ENCODE data around the gene MCF2L2. TPM values are rescaled to one million over a fixed set of nuclear protein-coding genes. Genes with fewer than 3 reads are reported as not detected.

Gene MCF2L2
- total RNA-seq, 1 donor from 2014 or later = 0.53 TPM

- no peak for DNase-seq (ENCODE audit: low read depth, low spot score)
Measured at GRCh38 chr3:183212096-183212495, 216.3 kb downstream of the MCF2L2 start.

DNA sequence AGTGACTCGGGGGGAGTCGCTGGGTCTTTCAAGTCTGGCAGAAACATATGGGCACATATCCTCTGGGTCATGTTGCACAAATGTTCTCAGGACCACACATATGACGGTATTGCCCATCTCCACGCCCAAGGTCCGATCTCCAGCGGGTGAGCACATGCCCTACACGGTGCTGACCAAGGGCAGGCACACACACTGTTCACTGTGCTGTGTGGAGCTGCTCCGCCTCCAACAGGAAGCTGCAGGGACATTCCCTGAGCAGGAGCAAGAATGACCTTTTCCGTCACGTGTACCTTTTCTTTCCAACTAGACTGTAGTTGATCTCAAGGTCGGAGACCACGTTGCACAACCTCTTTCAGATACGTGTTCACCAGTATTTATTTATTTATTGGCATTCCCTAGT lies 217.1 kb downstream of the MCF2L2 start:
- DNase-seq (ENCODE audit: low read depth, low spot score) = no peak

DNA sequence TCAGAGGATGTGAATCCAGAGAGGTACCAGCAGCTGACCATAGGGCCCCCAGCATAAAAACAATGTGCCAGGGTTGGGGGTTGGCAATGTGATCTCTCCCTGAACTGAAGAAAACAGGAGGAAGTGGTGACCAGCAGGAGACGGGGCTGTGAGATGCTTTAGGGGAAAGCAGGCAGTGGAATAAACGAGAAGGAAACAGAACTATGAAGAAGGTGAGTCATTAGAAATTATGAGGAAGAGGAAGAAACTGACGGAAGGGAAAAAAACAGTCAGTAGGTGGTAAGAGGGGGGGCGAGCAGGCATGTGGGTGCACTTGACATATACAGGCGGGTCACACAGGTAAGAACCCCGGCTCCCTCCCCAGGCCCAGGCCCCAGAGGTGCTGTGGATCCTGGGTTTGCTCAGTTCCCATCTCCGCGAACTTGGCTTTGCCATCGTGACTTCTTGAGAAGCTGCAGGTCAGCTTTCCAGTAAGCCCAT lies 217.5 kb downstream of the MCF2L2 start:
- DNase-seq (ENCODE audit: low read depth, low spot score) = no peak

DNA sequence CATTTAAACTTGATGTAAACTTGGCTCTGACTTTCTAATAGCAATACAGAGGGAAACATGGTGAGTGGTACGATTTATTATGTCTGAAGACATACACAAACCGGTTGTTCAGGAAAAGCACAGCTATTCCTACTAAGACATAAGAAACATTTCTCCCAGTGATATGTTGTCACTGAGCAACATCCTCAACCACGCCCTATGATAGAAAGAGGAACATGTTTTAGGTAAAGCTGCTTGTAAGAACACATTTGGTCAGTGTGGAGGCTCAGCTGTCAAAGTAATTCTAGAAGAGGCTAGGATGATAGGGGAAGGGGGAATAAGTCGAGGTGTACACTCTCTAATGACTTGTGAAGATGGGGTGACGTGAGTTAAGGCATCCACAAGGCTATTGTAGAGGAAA lies 218.1 kb downstream of the MCF2L2 start:
- no peak for DNase-seq (ENCODE audit: low read depth, low spot score)

DNA sequence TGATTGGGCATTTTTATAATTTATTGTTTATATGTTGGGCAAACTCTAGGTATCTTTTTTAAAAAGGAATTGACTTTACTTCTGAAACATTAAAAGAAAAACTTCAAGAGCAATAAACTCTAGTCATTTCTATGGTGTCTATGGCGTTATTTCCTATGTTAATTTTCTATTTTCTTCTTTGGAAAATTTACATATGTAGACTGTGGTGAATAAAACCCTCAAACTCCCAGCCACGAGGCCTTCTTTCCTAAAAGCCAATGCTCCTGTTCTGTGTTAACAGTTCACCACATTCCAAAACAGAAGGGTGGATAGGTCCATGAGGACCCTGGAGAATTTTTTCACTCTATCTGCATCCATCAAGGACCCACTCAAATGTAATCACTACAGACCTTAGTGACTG lies 219.6 kb downstream of the MCF2L2 start:
- DNase-seq (ENCODE audit: low read depth, low spot score) = no peak

- no peak for DNase-seq (ENCODE audit: low read depth, low spot score)
Measured at GRCh38 chr3:183208260-183208659, 220.2 kb downstream of the MCF2L2 start.

GRCh38 chr3:183203670-183204069 lies 224.7 kb downstream of the MCF2L2 start:
- DNase-seq (ENCODE audit: low read depth, low spot score) = no peak

GRCh38 chr3:183202004-183202722 lies 226.3 kb downstream of the MCF2L2 start:
- no peak for DNase-seq (ENCODE audit: low read depth, low spot score)

GRCh38 chr3:183198939-183199338 lies 229.5 kb downstream of the MCF2L2 start:
- no peak for DNase-seq (ENCODE audit: low read depth, low spot score)

GRCh38 chr3:183197734-183198133 lies 230.7 kb downstream of the MCF2L2 start:
- no peak for DNase-seq (ENCODE audit: low read depth, low spot score)

DNA sequence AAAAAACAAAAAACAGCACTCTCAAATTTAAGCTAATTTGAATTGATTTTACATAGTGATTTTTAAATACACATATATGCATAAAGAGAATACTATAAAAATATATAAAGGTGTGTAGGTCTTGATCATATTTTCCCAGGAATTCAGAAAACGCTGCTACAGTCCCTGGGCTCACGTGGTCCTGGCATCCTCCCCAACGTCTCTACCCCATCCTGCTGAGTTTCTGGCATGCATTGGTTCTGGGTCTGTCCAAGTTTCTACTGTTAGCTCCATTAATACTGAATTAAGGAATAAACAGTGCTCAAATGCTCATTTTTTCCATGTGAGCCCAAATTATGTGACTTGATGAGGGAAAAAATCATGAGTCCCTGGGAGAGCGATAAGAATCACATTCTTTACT lies 233.2 kb downstream of the MCF2L2 start:
- DNase-seq (ENCODE audit: low read depth, low spot score) = no peak

DNA sequence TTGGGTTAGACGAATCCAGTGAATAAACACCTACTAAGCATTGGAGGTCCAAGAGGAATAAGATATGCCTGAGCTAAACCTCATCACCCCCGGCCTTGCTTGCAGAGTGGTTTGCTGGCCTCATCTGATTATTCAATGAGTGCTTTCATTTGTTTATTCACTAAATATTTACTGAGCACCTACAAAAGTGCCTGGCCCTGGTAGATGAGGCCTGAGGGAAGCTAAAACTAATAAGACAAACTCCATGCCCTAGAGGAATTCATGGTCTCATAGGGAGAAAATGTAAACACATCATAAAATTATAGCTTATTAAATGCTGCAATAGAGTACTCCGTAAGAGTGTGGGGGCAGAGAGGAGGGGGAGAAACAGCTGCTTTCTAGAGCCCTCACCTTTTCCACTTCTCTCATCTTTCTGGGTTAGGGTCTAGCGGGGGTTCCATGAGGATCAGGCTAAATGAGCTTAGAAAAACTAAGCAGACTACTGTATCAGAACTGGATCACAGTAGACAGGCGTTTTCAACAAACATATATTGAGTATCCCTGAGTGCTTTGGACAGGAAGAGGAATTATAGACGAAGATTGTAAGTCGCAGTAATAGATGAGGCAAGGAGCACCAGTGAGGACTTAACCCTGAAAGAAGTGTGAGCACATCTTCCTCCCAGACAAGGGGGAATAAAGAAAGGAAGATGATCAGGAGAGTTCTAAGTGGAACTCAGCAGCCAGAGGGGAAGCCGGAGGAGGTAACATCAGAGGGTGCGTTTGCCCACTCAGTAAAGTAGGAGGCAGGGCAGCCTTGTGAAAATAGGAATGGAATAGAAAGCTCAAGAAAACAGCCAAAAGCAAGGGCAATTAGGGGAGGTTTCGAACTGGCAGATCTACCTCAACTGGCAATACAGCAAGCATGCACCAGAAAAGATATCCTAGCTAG lies 234.4 kb downstream of the MCF2L2 start:
- no peak for DNase-seq (ENCODE audit: low read depth, low spot score)

GRCh38 chr3:183192650-183193300 lies 235.6 kb downstream of the MCF2L2 start:
- DNase-seq (ENCODE audit: low read depth, low spot score) = no peak

GRCh38 chr3:183189641-183190040 lies 238.8 kb downstream of the MCF2L2 start:
- peak; percentile 53 for DNase-seq (ENCODE audit: low read depth, low spot score)

GRCh38 chr3:183188895-183189462 lies 239.4 kb downstream of the MCF2L2 start:
- DNase-seq (ENCODE audit: low read depth, low spot score) = no peak

GRCh38 chr3:183185696-183186095 lies 242.7 kb downstream of the MCF2L2 start:
- DNase-seq (ENCODE audit: low read depth, low spot score) = peak; percentile 43

- no peak for DNase-seq (ENCODE audit: low read depth, low spot score)
Measured at GRCh38 chr3:183182732-183183610, 245.4 kb downstream of the MCF2L2 start.

DNA sequence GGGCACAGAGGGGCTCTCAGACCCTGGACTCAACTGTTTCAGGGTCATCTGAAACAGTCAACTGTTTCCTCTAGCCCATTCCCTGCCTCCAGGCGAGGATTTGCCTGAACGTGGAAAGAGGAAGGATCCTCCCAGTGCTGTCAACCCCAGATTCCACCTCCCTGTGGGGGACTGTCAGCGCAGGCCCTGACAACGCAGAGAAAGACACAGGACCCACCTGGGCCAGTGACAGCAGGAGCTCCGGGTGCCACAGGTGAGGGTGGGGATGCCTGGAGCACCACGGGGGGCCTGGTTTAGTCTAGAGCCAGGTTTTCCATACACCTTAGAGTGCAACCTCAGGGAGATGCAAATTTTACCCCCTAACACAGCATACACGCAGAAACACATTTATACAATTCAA lies 246.3 kb downstream of the MCF2L2 start:
- no peak for DNase-seq (ENCODE audit: low read depth, low spot score)

DNA sequence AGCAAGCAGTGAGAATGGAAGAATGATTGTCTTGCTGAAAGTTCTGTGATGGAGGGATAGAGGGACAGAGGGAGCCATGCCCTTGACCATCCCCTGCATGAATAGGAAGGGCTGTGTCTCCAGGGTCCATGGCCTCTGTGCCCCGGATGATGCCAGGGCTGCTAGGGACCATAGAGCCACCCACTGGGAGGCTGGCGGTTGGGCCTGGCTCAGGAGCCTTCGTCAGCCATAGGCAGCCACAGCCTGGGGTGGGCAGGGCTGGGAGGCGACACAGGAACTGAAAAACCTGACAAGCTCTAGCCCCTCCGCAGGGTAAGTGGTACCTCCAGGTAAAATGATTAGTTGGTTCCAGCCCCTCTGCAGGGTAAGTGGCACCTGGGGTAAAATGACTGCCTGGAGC lies 246.8 kb downstream of the MCF2L2 start:
- DNase-seq (ENCODE audit: low read depth, low spot score) = no peak

- DNase-seq (ENCODE audit: low read depth, low spot score) = no peak
Measured at GRCh38 chr3:183180784-183181295, 247.6 kb downstream of the MCF2L2 start.
